Endothelial cell of umbilical vein (primary cell): Measurements from ENCODE around the gene PTRH1. TPM values are rescaled to one million over a fixed set of nuclear protein-coding genes. Genes with fewer than 3 reads are reported as not detected.

Source experiments
- BruUV-seq: library from RNA; stranded (reverse); fragments of 400-500 nt; replicated peaks from 2 replicates; lab custom pipeline; 2021; lab: Mats Ljungman, UMichigan
- CTCF ChIA-PET: fragments of 300-600, 350-600 bp; sonication (Branson Sonifier 250); formaldehyde crosslinking; loops from one replicate; lab custom pipeline; 2021; ENCODE audit warnings: antibody characterized with exemption, inconsistent platforms; lab: Charles Lee
- POLR2A ChIA-PET: fragments of 300-600, 350-600 bp; sonication (Branson Sonifier 250); formaldehyde crosslinking; loops from one replicate; lab custom pipeline; 2021; ENCODE audit warnings: antibody characterized with exemption, inconsistent platforms; lab: Charles Lee
- DNase-seq: peaks from one replicate; pipeline ENCODE4 v3.0.0-alpha.2; 2011; ENCODE audit warnings: low read depth, low spot score
- FAIRE-seq: peaks from 2 replicates; lab custom pipeline; 2011; peaks lifted over from hg19 to GRCh38; lab: Jason Lieb, UNC
- H2AFZ ChIP-seq: 2 replicates; pipeline ENCODE4 v1.6.0; 2012; ENCODE audit warnings: low read depth, low read length, control low read depth, inconsistent platforms
- H3K27ac ChIP-seq: 2 replicates; pipeline ENCODE4 v1.5.1; 2011; ENCODE audit warnings: low read depth, mild to moderate bottlenecking, control low read depth, low read length, moderate library complexity; ENCODE audit not compliant: insufficient read depth
- H3K27me3 ChIP-seq, 2 experiments: 2 replicates each; pipeline versions ENCODE4 v1.6.0 to v1.6.1; 2011; ENCODE audit warnings: low read length in 2 of 2, mixed read lengths in 1 of 2; ENCODE audit not compliant: control insufficient read depth in 2 of 2, insufficient read depth in 2 of 2
- H3K36me3 ChIP-seq, 2 experiments: 2 replicates in 1 of 2; 3 replicates in 1 of 2; pipeline ENCODE4 v1.5.1; 2011; ENCODE audit warnings: low read length in 2 of 2, mild to moderate bottlenecking in 1 of 2, moderate library complexity in 1 of 2; ENCODE audit not compliant: control insufficient read depth in 2 of 2, insufficient read depth in 2 of 2; ENCODE audit errors: extremely low read depth in 1 of 2
- H3K4me1 ChIP-seq: 3 replicates; pipeline ENCODE4 v1.5.1; 2011; ENCODE audit warnings: mild to moderate bottlenecking, low read length; ENCODE audit not compliant: control insufficient read depth, insufficient read depth; ENCODE audit errors: extremely low read depth
- H3K4me2 ChIP-seq: 2 replicates; pipeline ENCODE4 v1.6.1; 2011; ENCODE audit warnings: low read length, control low read depth, mixed read lengths; ENCODE audit not compliant: insufficient read depth
- H3K4me3 ChIP-seq, 3 experiments: fragments of 200-600 bp in 1 of 3; sonication (generic), shearing (Covaris generic) in 1 of 3; replicated peaks in 1 of 3; 2 replicates each; pipeline ENCODE4 v1.5.1; 2011 to 2016; ENCODE audit warnings: control low read depth in 3 of 3, low read length in 3 of 3, mild to moderate bottlenecking in 2 of 3, inconsistent platforms in 1 of 3, low read depth in 1 of 3, moderate library complexity in 1 of 3; ENCODE audit not compliant: insufficient read depth in 1 of 3
- H3K79me2 ChIP-seq: 2 replicates; pipeline ENCODE4 v1.6.0; 2012; ENCODE audit warnings: low read length, inconsistent platforms; ENCODE audit not compliant: control insufficient read depth, insufficient read depth
- H3K9ac ChIP-seq: replicated peaks from 2 replicates; pipeline ENCODE3; 2011; ENCODE audit warnings: low read length, control low read depth; ENCODE audit not compliant: insufficient read depth; ENCODE audit errors: extremely low read depth
- H3K9me1 ChIP-seq: replicated peaks from 3 replicates; pipeline ENCODE4 v1.6.0; 2011; ENCODE audit warnings: mild to moderate bottlenecking, low read length; ENCODE audit not compliant: control insufficient read depth, insufficient read depth; ENCODE audit errors: extremely low read depth
- H3K9me3 ChIP-seq: replicated peaks from 2 replicates; pipeline ENCODE4 v1.5.1; 2012; ENCODE audit warnings: low read length, inconsistent platforms; ENCODE audit not compliant: control insufficient read depth, insufficient read depth
- H4K20me1 ChIP-seq: replicated peaks from 2 replicates; pipeline ENCODE3; 2011; ENCODE audit warnings: mild to moderate bottlenecking, low read length; ENCODE audit not compliant: control insufficient read depth, insufficient read depth; ENCODE audit errors: extremely low read depth
- EZH2 ChIP-seq: IDR thresholded peaks from 2 replicates; pipeline ENCODE4 v1.6.1; 2012; ENCODE audit warnings: borderline replicate concordance, low read depth, mild to moderate bottlenecking, moderate library complexity, low read length, inconsistent platforms; ENCODE audit not compliant: severe bottlenecking
- GATA2 ChIP-seq: IDR thresholded peaks from 2 replicates; pipeline ENCODE4 v1.7.0; 2011; ENCODE audit warnings: low read depth, mild to moderate bottlenecking, moderate library complexity, mixed read lengths, low read length; ENCODE audit not compliant: insufficient read length, insufficient read depth
- JUN ChIP-seq: IDR thresholded peaks from 2 replicates; pipeline ENCODE4 v1.6.1; 2011; ENCODE audit warnings: borderline replicate concordance, low read depth; ENCODE audit not compliant: insufficient read length, insufficient read depth
- MAX ChIP-seq: IDR thresholded peaks from 2 replicates; pipeline ENCODE4 v1.6.1; 2011; ENCODE audit not compliant: insufficient read depth, insufficient read length
- MYC ChIP-seq: IDR thresholded peaks from one replicate; pipeline ENCODE4 v1.6.1; 2011; ENCODE audit warnings: mild to moderate bottlenecking, low read depth, low read length
- POLR2A ChIP-seq: IDR thresholded peaks from 2 replicates; pipeline ENCODE4 v1.6.1; 2012; ENCODE audit warnings: low read depth, mild to moderate bottlenecking, control low read depth, low read length
- POLR2AphosphoS5 ChIP-seq: IDR thresholded peaks from 2 replicates; pipeline ENCODE4 v1.6.1; 2012; ENCODE audit warnings: low read depth, mild to moderate bottlenecking, control low read depth, low read length, moderate library complexity; ENCODE audit not compliant: insufficient read depth
- dilution Hi-C: fragments of 300-500 bp; cut with MboI; formaldehyde crosslinking; loops from one replicate; pipeline ENCODE4 v1.15.0; 2019; ENCODE audit warnings: low sequenced_read_pairs; ENCODE audit not compliant: extremely low pct_ligation_motif_present
- intact Hi-C: fragments of 100-400 bp; cut with micrococcal nuclease; formaldehyde crosslinking; loops from one replicate; pipeline ENCODE4 v1.10.0; 2022
- polyA plus RNA-seq, 4 experiments: library from polyadenylated mRNA; depleted of rRNA in 3 of 4; stranded (reverse) in 3 of 4; unstranded in 1 of 4; fragments of >200 nt; gene quantifications; 2 replicates each; pipeline versions ENCODE4 v1.2.1 to v1.2.3, GENCODE V29; 2011 to 2012; ENCODE audit warnings: missing spikeins in 1 of 4
- total RNA-seq: library from RNA; stranded (reverse); gene quantifications from 2 replicates; pipeline ENCODE4 v1.2.3, GENCODE V29; 2021
- TF ChIP-seq, protein P1 (sequence below), 2 donors: IDR thresholded peaks; 1 replicate in 1 of 2; 2 replicates in 1 of 2; pipeline ENCODE4 v1.5.1; 2011; ENCODE audit warnings: low read length in 2 of 2, mild to moderate bottlenecking in 2 of 2, moderate library complexity in 2 of 2, control low read depth in 1 of 2, inconsistent platforms in 1 of 2, low read depth in 1 of 2; ENCODE audit not compliant: insufficient read depth in 1 of 2; ENCODE audit errors: extremely low read depth in 1 of 2

PTRH1 gene
- total and polyA plus RNA-seq, 2 donors (not counting 3 experiments of a cell fraction or from before 2014, with no cell fraction given): 25.1 to 52.2 TPM

DNA sequence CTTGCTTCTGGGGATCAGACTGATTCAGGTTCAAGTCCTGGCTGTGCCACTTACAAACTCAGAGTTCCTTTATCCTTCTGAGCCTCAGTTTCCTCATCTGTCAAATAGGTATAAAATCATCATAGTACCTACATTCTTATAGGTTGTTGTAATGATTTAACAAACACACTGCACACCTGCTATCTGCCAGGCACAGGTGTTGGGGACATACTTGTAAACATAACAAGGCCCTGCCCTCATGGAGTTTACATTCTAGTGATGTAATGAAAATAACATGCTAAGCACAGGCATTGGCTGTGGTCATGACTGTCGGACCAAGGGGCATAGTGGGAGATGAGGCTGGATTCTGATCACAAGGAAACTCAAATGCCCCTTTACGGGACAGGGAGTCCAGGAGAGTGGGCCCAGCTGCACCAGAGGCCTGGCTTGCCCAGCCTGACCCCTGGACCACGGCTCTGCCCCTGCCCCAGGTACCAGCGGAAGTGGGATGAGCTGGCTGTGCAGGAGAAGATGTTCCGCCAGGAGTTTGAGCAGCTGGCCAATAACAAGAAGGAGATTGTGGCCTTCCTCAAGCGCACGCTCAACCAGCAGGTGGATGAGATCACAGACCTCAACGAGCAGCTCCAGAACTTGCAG lies 6.4 kb downstream of the PTRH1 start:
- TF ChIP-seq EZH2: no peak
- TF ChIP-seq MAX: no peak
- TF ChIP-seq, protein P1, sequence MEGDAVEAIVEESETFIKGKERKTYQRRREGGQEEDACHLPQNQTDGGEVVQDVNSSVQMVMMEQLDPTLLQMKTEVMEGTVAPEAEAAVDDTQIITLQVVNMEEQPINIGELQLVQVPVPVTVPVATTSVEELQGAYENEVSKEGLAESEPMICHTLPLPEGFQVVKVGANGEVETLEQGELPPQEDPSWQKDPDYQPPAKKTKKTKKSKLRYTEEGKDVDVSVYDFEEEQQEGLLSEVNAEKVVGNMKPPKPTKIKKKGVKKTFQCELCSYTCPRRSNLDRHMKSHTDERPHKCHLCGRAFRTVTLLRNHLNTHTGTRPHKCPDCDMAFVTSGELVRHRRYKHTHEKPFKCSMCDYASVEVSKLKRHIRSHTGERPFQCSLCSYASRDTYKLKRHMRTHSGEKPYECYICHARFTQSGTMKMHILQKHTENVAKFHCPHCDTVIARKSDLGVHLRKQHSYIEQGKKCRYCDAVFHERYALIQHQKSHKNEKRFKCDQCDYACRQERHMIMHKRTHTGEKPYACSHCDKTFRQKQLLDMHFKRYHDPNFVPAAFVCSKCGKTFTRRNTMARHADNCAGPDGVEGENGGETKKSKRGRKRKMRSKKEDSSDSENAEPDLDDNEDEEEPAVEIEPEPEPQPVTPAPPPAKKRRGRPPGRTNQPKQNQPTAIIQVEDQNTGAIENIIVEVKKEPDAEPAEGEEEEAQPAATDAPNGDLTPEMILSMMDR (IDR thresholded peaks at IDR 0.05; ENCODE audit: extremely low read depth in 1 of 2, insufficient read depth in 1 of 2, low read depth in 1 of 2, low read length in 2 of 2): no peak
- H3K36me3 ChIP-seq: no peaks in the 10 kb centered on the region
- H3K4me3 ChIP-seq: no peak overlapping the region
- H3K9me1 ChIP-seq: no peaks in the 10 kb centered on the region
- H3K9me3 ChIP-seq: no peaks in the 10 kb centered on the region
- no peak overlapping the region for H3K4me2 ChIP-seq
- BruUV-seq: no TSS peak
- H3K9ac ChIP-seq: no peak overlapping the region
- H2AFZ ChIP-seq: no peak overlapping the region
- no peaks in the 10 kb centered on the region for H3K4me1 ChIP-seq
- FAIRE-seq (no peak), DNase-seq (no peak)
- H4K20me1 ChIP-seq: no peaks in the 10 kb centered on the region
- intact Hi-C loops: no loop called here
- dilution Hi-C loops: no loop called here
- no peaks in the 10 kb centered on the region for H3K79me2 ChIP-seq
- POLR2A ChIA-PET: no interaction called here
- CTCF ChIA-PET: no interaction called here
- H3K27ac ChIP-seq: no peak overlapping the region
- no peaks in the 10 kb centered on the region for H3K27me3 ChIP-seq

- H3K9me3 ChIP-seq: no peaks in the 10 kb centered on the region
- BruUV-seq: no TSS peak
- H3K9me1 ChIP-seq: no peaks in the 10 kb centered on the region
- intact Hi-C loops (no loop called here), dilution Hi-C loops (no loop called here)
- no peak for DNase-seq
- no peaks in the 10 kb centered on the region for H3K27me3 ChIP-seq
- H2AFZ ChIP-seq: no peak overlapping the region
- H4K20me1 ChIP-seq: no peaks in the 10 kb centered on the region
- H3K36me3 ChIP-seq: no peaks in the 10 kb centered on the region
- H3K27ac ChIP-seq: no peak overlapping the region
- no peak for FAIRE-seq
- no peak overlapping the region for H3K9ac ChIP-seq
- no peaks in the 10 kb centered on the region for H3K79me2 ChIP-seq
- H3K4me2 ChIP-seq: no peak overlapping the region
- POLR2A ChIA-PET: no interaction called here
- TF ChIP-seq POLR2AphosphoS5: no peak
- no peak for TF ChIP-seq MYC
- no peak for TF ChIP-seq EZH2
- TF ChIP-seq JUN: no peak
- TF ChIP-seq POLR2A: no peak
- no peak for TF ChIP-seq MAX
- TF ChIP-seq GATA2: no peak
- no peaks in the 10 kb centered on the region for H3K4me1 ChIP-seq
- CTCF ChIA-PET: no interaction called here
- no peak overlapping the region for H3K4me3 ChIP-seq
Measured at GRCh38 chr9:127707766-127708165, 7.7 kb downstream of the PTRH1 start.
